Iris pigment epithelial cell (primary cell): ENCODE results near the gene IL1RAPL1.
"Not testable (repeated sequence)": the region's sequence is repeated elsewhere in the genome, so short reads cannot be mapped to it uniquely, and the experiment has no call there.

Experiments used
- DNase-seq: peaks from one replicate; pipeline ENCODE4 v3.0.0-alpha.2; 2011; ENCODE audit warnings: low read depth

IL1RAPL1 gene

GRCh38 chrX:28628120-28628519 lies 40.9 kb downstream of the IL1RAPL1 start:
- DNase-seq = no peak

GRCh38 chrX:28638775-28639174 lies 51.5 kb downstream of the IL1RAPL1 start:
- DNase-seq = peak; percentile 18

GRCh38 chrX:28639451-28639850 lies 52.2 kb downstream of the IL1RAPL1 start:
- DNase-seq = peak; percentile 7

GRCh38 chrX:28649541-28649940 lies 62.3 kb downstream of the IL1RAPL1 start:
- no peak for DNase-seq

- DNase-seq = no peak
These were observed 63.9 kb downstream of the IL1RAPL1 start for GRCh38 chrX:28651186-28651585.

- DNase-seq = no peak
These were observed 72.0 kb downstream of the IL1RAPL1 start for GRCh38 chrX:28659269-28659668.

GRCh38 chrX:28665778-28666177 lies 78.5 kb downstream of the IL1RAPL1 start:
- no peak for DNase-seq

GRCh38 chrX:28668303-28668702 lies 81.1 kb downstream of the IL1RAPL1 start:
- DNase-seq = no peak

GRCh38 chrX:28668957-28669356 lies 81.7 kb downstream of the IL1RAPL1 start:
- DNase-seq = no peak

- DNase-seq = no peak
These were observed 82.8 kb downstream of the IL1RAPL1 start for GRCh38 chrX:28670074-28670473.

GRCh38 chrX:28675173-28675572 lies 87.9 kb downstream of the IL1RAPL1 start:
- no peak for DNase-seq

GRCh38 chrX:28693101-28693500 lies 105.9 kb downstream of the IL1RAPL1 start:
- DNase-seq = peak; percentile 32

GRCh38 chrX:28697732-28698131 lies 110.5 kb downstream of the IL1RAPL1 start:
- DNase-seq = no peak

GRCh38 chrX:28701222-28701621 lies 114.0 kb downstream of the IL1RAPL1 start:
- DNase-seq = peak; percentile 3

- DNase-seq = no peak
These were observed 119.7 kb downstream of the IL1RAPL1 start for GRCh38 chrX:28706964-28707363.

- DNase-seq = no peak
These were observed 122.2 kb downstream of the IL1RAPL1 start for GRCh38 chrX:28709421-28709820.

- DNase-seq = no peak
These were observed 130.6 kb downstream of the IL1RAPL1 start for GRCh38 chrX:28717864-28718263.

GRCh38 chrX:28718450-28718849 lies 131.2 kb downstream of the IL1RAPL1 start:
- no peak for DNase-seq

GRCh38 chrX:28719620-28720019 lies 132.4 kb downstream of the IL1RAPL1 start:
- DNase-seq = no peak

- DNase-seq = no peak
These were observed 165.1 kb downstream of the IL1RAPL1 start for GRCh38 chrX:28752330-28752729.

GRCh38 chrX:28756175-28756574 lies 168.9 kb downstream of the IL1RAPL1 start:
- no peak for DNase-seq

- peak; percentile 29 for DNase-seq
These were observed 169.4 kb downstream of the IL1RAPL1 start for GRCh38 chrX:28756647-28757046.

- DNase-seq = no peak
These were observed 170.0 kb downstream of the IL1RAPL1 start for GRCh38 chrX:28757290-28757689.

- not testable (repeated sequence) for DNase-seq
These were observed 179.3 kb downstream of the IL1RAPL1 start for GRCh38 chrX:28766561-28766960.

- no peak for DNase-seq
These were observed 186.6 kb downstream of the IL1RAPL1 start for GRCh38 chrX:28773807-28774206.
